ENCODE measurements around the gene AFAP1. TPM values are rescaled to one million over a fixed set of nuclear protein-coding genes. Genes with fewer than 3 reads are reported as not detected.

The AFAP1 gene
- total RNA-seq, result 84.9 TPM

DNA sequence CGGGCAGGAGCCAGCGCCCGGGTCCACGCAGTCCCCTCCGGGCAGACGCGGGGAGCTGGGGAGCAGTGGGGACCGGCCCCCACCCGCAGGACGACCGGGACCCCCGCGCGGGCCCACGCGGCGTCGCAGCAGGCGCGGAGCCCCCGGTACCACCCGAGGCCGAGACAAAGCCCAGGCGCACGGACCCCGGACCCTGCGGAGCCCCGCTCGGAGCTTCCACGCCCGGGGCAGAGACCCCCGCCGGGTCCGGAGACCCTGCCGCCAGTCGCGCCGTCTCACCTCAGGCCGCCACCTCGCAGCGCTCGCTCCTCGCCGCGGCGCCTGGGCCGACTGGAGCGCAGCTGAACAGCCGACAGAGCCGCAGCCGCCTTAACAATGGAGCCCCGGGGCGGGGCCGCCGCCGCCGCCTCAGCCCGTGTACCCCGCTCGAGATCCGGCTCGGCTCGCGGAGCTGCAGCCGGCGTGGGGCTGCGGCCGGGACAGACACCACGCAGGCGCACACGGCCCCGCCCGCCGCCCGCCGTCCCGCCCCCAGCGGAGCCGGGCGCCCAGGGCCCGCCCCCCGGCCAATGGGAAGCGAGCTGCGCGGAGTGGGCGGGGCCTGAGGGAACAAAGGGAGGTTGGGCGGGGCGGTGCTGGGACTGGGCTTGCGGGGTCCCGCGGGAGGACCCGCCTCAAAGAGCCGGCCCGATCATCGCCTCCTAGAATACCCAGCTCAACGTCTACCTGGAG lies at the start of gene AFAP1:
Gene AFAP1 (minus strand): TSS at position 485 of the 732 bp plus-strand sequence. CDS start 67,783 bp downstream, outside the sequence.
- peak within 1 kb of the TSS; percentile 82 to 93 for H3K27ac ChIP-seq
- peak; percentile 33 to 93 for DNase-seq (ENCODE audit: low spot score in 2 of 2)
- H3K27me3 ChIP-seq, result no peaks in the 10 kb centered on the region
- H3K4me1 ChIP-seq, result peaks cover 0 to 11% of the 10 kb centered on the region in 2 donors
- intact Hi-C loops (cut with DNase I), result loop anchor here (1.0 to 5.0 kb wide), 6 partner anchors 21 to 82 kb away; no protein-coding TSS in a partner anchor
- TF ChIP-seq, protein P1, sequence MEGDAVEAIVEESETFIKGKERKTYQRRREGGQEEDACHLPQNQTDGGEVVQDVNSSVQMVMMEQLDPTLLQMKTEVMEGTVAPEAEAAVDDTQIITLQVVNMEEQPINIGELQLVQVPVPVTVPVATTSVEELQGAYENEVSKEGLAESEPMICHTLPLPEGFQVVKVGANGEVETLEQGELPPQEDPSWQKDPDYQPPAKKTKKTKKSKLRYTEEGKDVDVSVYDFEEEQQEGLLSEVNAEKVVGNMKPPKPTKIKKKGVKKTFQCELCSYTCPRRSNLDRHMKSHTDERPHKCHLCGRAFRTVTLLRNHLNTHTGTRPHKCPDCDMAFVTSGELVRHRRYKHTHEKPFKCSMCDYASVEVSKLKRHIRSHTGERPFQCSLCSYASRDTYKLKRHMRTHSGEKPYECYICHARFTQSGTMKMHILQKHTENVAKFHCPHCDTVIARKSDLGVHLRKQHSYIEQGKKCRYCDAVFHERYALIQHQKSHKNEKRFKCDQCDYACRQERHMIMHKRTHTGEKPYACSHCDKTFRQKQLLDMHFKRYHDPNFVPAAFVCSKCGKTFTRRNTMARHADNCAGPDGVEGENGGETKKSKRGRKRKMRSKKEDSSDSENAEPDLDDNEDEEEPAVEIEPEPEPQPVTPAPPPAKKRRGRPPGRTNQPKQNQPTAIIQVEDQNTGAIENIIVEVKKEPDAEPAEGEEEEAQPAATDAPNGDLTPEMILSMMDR (IDR thresholded peaks at IDR 0.05), result no peak
- H3K9me3 ChIP-seq, result no peaks in the 10 kb centered on the region
- H3K4me3 ChIP-seq, result peak within 1 kb of the TSS; percentile 77 to 99
- H3K36me3 ChIP-seq, result no peaks in the 10 kb centered on the region

GRCh38 chr4:7988437-7988836 lies 48.8 kb upstream of the AFAP1 start:
- Histone ChIP-seq H3K4me3 (no peak overlapping the region), H3K36me3 (peaks cover 0 to 7% of the 10 kb centered on the region in 2 donors), H3K27ac (no peak overlapping the region), H3K9me3 (peaks cover 6 to 12% of the 10 kb centered on the region in 2 donors), H3K4me1 (no peaks in the 10 kb centered on the region), H3K27me3 (no peaks in the 10 kb centered on the region)
- intact Hi-C loops (cut with DNase I), result no loop called here
- no peak for DNase-seq (ENCODE audit: low spot score in 2 of 2)
- TF ChIP-seq, protein P1 (IDR thresholded peaks at IDR 0.05), result no peak

GRCh38 chr4:7987148-7987989 lies 47.7 kb upstream of the AFAP1 start:
- TF ChIP-seq, protein P1 (IDR thresholded peaks at IDR 0.05), result peak; percentile 80 to 91 (median 82)
- intact Hi-C loops (cut with DNase I), result loop anchor here (1.0 to 2.0 kb wide), 2 partner anchors 183 to 227 kb away; no protein-coding TSS in a partner anchor
- peak in 1 of 2 donors; percentile 79 for DNase-seq (ENCODE audit: low spot score in 2 of 2)

DNA sequence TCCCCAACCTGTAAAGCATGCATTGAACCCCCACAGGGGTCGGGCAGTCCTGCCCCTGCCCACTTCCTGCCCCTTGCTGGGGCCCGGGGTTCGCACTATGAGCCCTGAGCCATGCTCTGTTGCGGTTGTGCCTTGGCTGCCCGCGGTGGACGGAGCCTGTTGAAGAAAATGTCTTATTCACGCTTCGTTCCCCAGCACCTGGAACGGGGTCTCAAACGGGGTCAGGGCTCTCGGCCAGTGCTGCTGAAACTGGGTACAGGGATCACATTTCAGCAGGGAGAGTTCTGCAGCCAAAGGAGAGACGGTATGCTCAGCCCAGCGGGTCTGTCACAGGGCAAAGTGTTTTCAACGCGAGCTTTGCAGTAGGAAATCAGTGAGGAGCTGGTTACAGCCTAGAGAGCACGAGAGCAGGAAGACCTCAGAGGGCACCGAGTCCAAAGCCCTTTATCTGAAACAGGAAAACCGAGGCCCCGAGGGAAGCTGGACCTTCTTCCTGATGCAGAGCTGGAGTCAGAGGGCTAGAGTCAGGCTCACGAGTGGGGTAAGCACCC lies 46.3 kb upstream of the AFAP1 start:
- Histone ChIP-seq H3K27ac (no peak overlapping the region), H3K27me3 (no peaks in the 10 kb centered on the region), H3K36me3 (no peaks in the 10 kb centered on the region), H3K4me3 (no peak overlapping the region), H3K9me3 (peaks cover 6 to 12% of the 10 kb centered on the region in 2 donors), H3K4me1 (no peaks in the 10 kb centered on the region)
- intact Hi-C loops (cut with DNase I), result loop anchor here (2.0 kb wide), 1 partner anchor 225 kb away; no protein-coding TSS in a partner anchor
- TF ChIP-seq, protein P1 (IDR thresholded peaks at IDR 0.05), result no peak
- DNase-seq (ENCODE audit: low spot score in 2 of 2), result no peak

More at GRCh38 chr4:7987148-7987989, 47.7 kb upstream of the AFAP1 start:
- H3K9me3 ChIP-seq, result peaks cover 6 to 12% of the 10 kb centered on the region in 2 donors
- H3K27ac ChIP-seq, result no peak overlapping the region
- no peak overlapping the region for H3K4me3 ChIP-seq
- no peaks in the 10 kb centered on the region for H3K27me3 ChIP-seq
- no peaks in the 10 kb centered on the region for H3K4me1 ChIP-seq
- peaks cover 0 to 7% of the 10 kb centered on the region in 2 donors for H3K36me3 ChIP-seq

DNA sequence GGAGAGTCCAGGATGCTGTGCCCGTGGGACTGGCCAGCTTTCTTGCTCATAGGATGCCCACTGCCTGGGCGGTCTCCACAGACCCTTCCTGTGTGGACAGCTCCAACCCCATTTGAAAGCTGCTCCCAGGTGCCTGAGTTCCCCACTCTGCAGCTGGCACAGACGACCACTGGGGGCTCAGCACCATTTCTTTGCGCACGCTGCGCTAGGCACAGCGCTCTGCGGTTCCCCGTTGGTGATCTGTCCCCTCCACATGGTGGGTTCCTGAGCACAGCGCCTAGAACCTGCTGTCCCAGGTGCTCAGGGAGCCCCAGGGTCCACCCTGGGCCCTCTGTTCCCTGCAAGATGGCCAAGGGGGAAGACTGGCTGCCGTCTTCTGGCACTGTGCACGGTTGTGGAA lies 45.4 kb upstream of the AFAP1 start:
- no peaks in the 10 kb centered on the region for H3K27me3 ChIP-seq
- no peak for DNase-seq (ENCODE audit: low spot score in 2 of 2)
- H3K4me1 ChIP-seq, result no peaks in the 10 kb centered on the region
- no peak overlapping the region for H3K4me3 ChIP-seq
- peaks cover 6 to 10% of the 10 kb centered on the region in 2 donors for H3K9me3 ChIP-seq
- no peaks in the 10 kb centered on the region for H3K36me3 ChIP-seq
- intact Hi-C loops (cut with DNase I), result no loop called here
- TF ChIP-seq, protein P1 (IDR thresholded peaks at IDR 0.05), result no peak
- H3K27ac ChIP-seq, result no peak overlapping the region
